Ascending aorta (tissue), 2 donors: ENCODE results near the gene ZNF462. TPM values are rescaled to one million over a fixed set of nuclear protein-coding genes. Genes with fewer than 3 reads are reported as not detected.

Experiments
- DNase-seq, 2 donors: peaks; one replicate each; pipeline ENCODE4 v3.0.0-alpha.2; 2019; ENCODE audit warnings: low spot score in 2 of 2
- H3K27ac ChIP-seq, 2 donors: fragments of 200-600 bp; sonication (generic); one replicate each; pipeline ENCODE4 v1.5.1; 2016 to 2017; ENCODE audit warnings: mild to moderate bottlenecking in 1 of 2
- H3K27me3 ChIP-seq: fragments of 200-600 bp; sonication (generic); one replicate; pipeline ENCODE4 v1.5.1; 2017
- H3K36me3 ChIP-seq, 2 donors: fragments of 200-600 bp; sonication (generic); one replicate each; pipeline ENCODE4 v1.5.1; 2016
- H3K4me1 ChIP-seq, 2 donors: fragments of 200-600 bp; sonication (generic); one replicate each; pipeline ENCODE4 v1.5.1; 2016 to 2017; ENCODE audit warnings: mild to moderate bottlenecking in 1 of 2
- H3K4me3 ChIP-seq, 2 donors: fragments of 200-600 bp; sonication (generic); one replicate each; pipeline ENCODE4 v1.5.1; 2016 to 2017; ENCODE audit warnings: mild to moderate bottlenecking in 1 of 2
- H3K9me3 ChIP-seq, 2 donors: fragments of 200-600 bp; sonication (generic); one replicate each; pipeline ENCODE4 v1.5.1; 2016
- intact Hi-C: fragments of 100-400 bp; cut with DNase I; formaldehyde crosslinking; loops from one replicate; pipeline ENCODE4 v1.15.1; 2023
- total RNA-seq: library from RNA; depleted of rRNA; stranded (reverse); fragments of >200 nt; gene quantifications from one replicate; pipeline ENCODE4 v1.1.0, GENCODE V29; 2016
- TF ChIP-seq, protein P1 (sequence below), 3 experiments: fragments of 200-600 bp in 2 of 3; fragments of 450-650 bp in 1 of 3; sonication (generic) in 2 of 3; IDR thresholded peaks; one replicate each; pipeline ENCODE4 v1.5.1; 2016 to 2019; ENCODE audit warnings: antibody characterized with exemption in 3 of 3, mild to moderate bottlenecking in 1 of 3, moderate library complexity in 1 of 3

ZNF462 gene
- total RNA-seq, 1 donor from 2014 or later = 8.8 TPM

DNA sequence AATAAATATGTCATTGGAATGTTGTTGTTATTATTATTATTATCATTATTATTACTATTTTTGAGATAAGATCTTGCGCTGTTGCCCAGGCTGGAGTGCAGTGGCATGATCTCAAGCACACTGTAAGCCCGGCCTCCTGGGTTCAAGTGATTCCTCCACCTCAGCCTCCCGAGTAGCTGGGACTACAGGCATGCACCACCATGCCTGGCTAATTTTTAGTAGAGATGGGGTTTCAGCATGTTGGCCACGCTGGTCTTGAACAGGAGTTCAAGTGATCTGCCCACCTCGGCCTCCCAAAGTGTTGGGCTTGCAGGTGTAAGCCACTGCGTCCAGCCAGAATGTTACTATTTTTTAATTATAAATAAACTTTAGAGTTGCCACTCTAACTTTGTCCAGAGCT is 14.4 kb downstream of the ZNF462 start:
- Histone ChIP-seq H3K36me3 (no peaks in the 10 kb centered on the region), H3K9me3 (no peaks in the 10 kb centered on the region), H3K4me3 (no peak overlapping the region), H3K4me1 (no peaks in the 10 kb centered on the region), H3K27ac (no peak overlapping the region), H3K27me3 (no peaks in the 10 kb centered on the region)
- TF ChIP-seq, protein P1, sequence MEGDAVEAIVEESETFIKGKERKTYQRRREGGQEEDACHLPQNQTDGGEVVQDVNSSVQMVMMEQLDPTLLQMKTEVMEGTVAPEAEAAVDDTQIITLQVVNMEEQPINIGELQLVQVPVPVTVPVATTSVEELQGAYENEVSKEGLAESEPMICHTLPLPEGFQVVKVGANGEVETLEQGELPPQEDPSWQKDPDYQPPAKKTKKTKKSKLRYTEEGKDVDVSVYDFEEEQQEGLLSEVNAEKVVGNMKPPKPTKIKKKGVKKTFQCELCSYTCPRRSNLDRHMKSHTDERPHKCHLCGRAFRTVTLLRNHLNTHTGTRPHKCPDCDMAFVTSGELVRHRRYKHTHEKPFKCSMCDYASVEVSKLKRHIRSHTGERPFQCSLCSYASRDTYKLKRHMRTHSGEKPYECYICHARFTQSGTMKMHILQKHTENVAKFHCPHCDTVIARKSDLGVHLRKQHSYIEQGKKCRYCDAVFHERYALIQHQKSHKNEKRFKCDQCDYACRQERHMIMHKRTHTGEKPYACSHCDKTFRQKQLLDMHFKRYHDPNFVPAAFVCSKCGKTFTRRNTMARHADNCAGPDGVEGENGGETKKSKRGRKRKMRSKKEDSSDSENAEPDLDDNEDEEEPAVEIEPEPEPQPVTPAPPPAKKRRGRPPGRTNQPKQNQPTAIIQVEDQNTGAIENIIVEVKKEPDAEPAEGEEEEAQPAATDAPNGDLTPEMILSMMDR (IDR thresholded peaks at IDR 0.05) = no peak
- no peak for DNase-seq
- intact Hi-C loops = no loop called here

DNA sequence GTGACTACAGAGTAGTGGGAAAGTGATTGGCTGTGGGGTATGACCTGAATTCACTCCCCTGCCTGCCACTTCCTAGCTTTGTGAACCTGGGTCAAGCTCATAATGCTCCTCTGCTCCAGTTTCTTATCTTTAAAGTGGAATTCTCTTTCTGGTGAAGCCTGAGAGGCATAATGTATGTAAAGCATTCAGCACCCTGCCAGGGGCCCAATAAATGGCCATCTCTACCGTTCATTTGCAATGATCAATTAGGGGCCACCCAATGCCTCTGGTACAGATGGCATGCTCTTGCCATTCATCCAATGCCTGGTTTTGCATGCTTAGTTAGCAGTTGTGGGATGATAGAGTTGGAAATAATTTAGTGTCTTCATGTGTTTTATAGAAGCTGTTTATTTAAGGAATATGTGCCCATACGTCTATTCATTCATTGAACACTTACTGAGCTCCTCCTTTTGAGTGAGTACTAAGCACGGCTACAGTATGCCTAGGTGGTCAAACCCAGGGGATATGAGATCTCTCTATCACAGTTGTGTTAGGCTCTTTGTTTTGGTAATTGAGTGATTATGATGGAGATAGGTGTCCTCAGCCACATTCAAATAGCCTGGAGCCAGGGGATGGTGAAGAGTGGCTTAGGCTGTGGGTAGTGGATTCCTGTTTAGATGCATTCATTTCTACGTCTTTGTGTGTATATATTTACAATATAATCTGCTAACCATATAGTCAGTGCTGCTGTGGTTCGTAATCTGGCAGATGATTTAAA is 15.3 kb downstream of the ZNF462 start:
- H3K9me3 ChIP-seq = no peaks in the 10 kb centered on the region
- intact Hi-C loops = no loop called here
- no peak for DNase-seq
- no peaks in the 10 kb centered on the region for H3K27me3 ChIP-seq
- H3K36me3 ChIP-seq = no peaks in the 10 kb centered on the region
- no peak overlapping the region for H3K4me3 ChIP-seq
- no peaks in the 10 kb centered on the region for H3K4me1 ChIP-seq
- no peak overlapping the region for H3K27ac ChIP-seq
- TF ChIP-seq, protein P1 (IDR thresholded peaks at IDR 0.05) = no peak

DNA sequence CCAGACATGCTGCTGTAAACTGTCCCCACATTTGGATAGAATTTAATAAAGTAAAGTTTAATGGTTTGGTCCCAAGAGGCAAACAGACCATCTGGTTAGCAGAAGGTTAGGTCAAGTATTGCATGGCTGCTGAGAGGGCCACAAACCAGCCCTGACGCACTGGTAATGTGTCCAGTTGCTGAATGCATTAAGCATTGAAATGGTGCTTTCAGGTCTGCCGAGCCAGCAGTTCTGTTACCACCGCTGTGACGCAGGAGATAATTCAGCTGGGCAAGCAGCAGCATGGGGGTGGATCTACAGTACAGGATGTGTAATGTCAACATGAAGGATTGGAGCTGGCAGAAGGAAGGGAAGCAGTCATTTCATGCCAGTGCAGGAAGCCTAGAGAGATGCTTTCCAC is 16.0 kb downstream of the ZNF462 start:
- no peaks in the 10 kb centered on the region for H3K4me1 ChIP-seq
- H3K27me3 ChIP-seq = no peaks in the 10 kb centered on the region
- no peaks in the 10 kb centered on the region for H3K9me3 ChIP-seq
- no peak overlapping the region for H3K27ac ChIP-seq
- H3K36me3 ChIP-seq = no peaks in the 10 kb centered on the region
- H3K4me3 ChIP-seq = no peak overlapping the region
- intact Hi-C loops = no loop called here
- peak in 1 of 2 donors; percentile 74 for DNase-seq
- TF ChIP-seq, protein P1 (IDR thresholded peaks at IDR 0.05) = no peak

DNA sequence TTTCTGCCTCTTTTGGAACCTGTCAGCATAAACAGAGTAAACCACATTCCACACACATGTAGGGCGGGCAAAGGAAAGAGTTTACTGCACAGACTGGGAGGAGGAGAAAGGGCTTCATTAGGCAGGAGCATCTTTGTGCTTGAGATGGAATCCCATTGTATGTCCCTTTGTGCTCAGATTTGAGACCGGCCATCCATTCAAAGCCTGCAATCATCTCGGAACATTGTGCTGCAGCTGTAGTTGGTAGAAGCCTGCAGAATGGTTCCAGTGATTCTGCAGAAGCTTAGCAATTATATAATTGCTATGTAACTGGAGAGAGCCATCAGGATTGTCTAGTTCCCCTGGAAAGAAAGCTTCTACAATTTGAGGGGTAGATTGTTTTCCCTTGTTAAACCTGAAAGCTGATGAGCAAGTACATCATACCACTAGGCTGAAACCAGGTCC is 16.5 kb downstream of the ZNF462 start:
- TF ChIP-seq, protein P1 (IDR thresholded peaks at IDR 0.05) = no peak
- DNase-seq = no peak
- Histone ChIP-seq H3K27ac (no peak overlapping the region), H3K27me3 (no peaks in the 10 kb centered on the region), H3K36me3 (no peaks in the 10 kb centered on the region), H3K4me3 (no peak overlapping the region), H3K4me1 (no peaks in the 10 kb centered on the region), H3K9me3 (no peaks in the 10 kb centered on the region)
- intact Hi-C loops = no loop called here

DNA sequence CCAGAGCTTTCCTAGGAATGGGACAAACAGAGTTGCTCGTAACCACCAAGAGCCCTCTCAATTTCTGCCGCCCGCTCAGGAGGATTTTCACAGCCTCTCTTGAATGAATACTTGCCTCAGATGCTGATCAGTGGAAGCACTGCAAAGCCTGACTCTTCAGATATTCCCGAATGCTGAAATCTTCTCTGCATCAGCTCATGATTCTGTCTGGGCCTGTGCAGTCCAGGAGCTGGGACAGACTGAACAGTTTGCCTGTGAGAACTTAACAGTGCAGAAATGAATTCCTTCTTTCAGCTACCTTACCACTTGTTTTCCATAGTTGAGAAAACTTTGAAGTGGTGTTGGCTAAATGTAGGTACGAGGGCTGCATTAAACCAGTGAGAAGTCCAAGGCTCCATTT is 17.1 kb downstream of the ZNF462 start:
- Histone ChIP-seq H3K27me3 (no peaks in the 10 kb centered on the region), H3K4me3 (no peak overlapping the region), H3K27ac (peak overlapping the region in 1 of 2 donors; percentile 21), H3K9me3 (no peaks in the 10 kb centered on the region), H3K4me1 (no peaks in the 10 kb centered on the region), H3K36me3 (no peaks in the 10 kb centered on the region)
- intact Hi-C loops = no loop called here
- TF ChIP-seq, protein P1 (IDR thresholded peaks at IDR 0.05) = no peak
- no peak for DNase-seq
